ENCODE measurements around the gene TMEM151A.

GRCh38 chr11:66262696-66263095 lies 29.0 kb upstream of the TMEM151A start:
- TF ChIP-seq, protein P1, sequence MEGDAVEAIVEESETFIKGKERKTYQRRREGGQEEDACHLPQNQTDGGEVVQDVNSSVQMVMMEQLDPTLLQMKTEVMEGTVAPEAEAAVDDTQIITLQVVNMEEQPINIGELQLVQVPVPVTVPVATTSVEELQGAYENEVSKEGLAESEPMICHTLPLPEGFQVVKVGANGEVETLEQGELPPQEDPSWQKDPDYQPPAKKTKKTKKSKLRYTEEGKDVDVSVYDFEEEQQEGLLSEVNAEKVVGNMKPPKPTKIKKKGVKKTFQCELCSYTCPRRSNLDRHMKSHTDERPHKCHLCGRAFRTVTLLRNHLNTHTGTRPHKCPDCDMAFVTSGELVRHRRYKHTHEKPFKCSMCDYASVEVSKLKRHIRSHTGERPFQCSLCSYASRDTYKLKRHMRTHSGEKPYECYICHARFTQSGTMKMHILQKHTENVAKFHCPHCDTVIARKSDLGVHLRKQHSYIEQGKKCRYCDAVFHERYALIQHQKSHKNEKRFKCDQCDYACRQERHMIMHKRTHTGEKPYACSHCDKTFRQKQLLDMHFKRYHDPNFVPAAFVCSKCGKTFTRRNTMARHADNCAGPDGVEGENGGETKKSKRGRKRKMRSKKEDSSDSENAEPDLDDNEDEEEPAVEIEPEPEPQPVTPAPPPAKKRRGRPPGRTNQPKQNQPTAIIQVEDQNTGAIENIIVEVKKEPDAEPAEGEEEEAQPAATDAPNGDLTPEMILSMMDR (IDR thresholded peaks at IDR 0.05): no peak
- TF ChIP-seq POLR2A (IDR thresholded peaks at IDR 0.05): no peak

All from Peyer's patch (tissue), 4 donors.